ENCODE results near the gene RPGR.

DNA sequence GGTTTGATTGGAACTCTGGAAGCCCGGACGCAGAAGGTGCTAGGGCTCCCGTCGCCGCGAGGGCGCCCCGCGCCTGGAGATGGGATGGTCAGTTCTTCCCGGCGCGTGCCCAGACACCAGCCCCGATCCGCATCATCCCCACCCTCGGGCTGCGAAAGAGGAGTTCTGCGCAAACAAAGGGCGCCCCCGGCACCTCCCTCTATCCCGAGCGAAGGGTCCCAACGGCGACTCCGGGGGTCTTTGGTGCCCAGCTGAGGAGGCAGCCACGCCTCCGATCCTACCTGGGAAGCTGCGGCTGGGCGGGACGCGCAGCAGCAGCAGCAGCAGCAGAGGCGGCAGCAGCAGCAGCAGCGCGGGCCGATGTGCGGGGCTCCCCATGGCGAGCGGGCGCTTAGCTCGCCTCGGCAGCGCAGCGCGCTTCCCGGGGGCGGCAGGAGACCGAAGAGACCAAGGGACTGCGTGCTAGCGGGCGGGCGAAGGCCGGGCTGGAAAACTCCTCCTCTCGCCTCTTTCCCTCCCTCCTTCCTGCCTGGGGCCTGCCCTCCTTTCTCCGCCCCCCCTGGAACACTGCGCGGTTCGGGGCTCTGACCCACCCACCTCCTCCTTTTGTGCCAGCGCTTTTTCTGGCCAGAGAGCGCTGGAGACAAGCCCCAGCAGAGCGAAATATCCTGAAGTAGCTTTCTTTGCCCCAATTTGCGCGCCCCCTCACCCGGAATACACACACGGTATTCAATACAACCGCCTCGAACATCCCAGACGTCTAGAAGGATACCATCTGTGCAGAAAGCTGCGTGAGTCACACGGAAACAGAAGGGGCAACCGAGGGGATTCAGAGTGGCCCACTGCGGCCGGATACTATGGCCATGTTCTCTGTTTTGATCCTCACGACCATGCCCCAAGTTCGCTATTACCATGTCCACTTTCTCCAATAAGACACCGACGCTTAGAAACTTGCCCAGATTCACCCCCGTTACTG, 106.6 kb downstream of the RPGR start, which contains the start of gene SRPX:
- TF ChIP-seq YY1 (IDR thresholded peaks at IDR 0.05; ENCODE audit: insufficient read depth, insufficient read length) (no peak), ZNF274 (IDR thresholded peaks at IDR 0.05; ENCODE audit: low read depth, low read length) (no peak), SUZ12 (IDR thresholded peaks at IDR 0.05; ENCODE audit: extremely low read depth, insufficient read depth, insufficient read length) (no peak)
